Measurements from ENCODE around the gene ANGEL2. TPM values are rescaled to one million over a fixed set of nuclear protein-coding genes. Genes with fewer than 3 reads are reported as not detected.

The ANGEL2 gene
- total RNA-seq, 6 experiments from 2014 or later, result 12.1 to 23.2 (median 15.2) TPM

GRCh38 chr1:212945056-212945455 lies 70.6 kb downstream of the ANGEL2 start:
- H3K9me3 ChIP-seq, result no peaks in the 10 kb centered on the region
- intact Hi-C loops (cut with DNase I), result no loop called here
- no peaks in the 10 kb centered on the region for H3K4me1 ChIP-seq
- TF ChIP-seq CTCF (IDR thresholded peaks at IDR 0.05), result no peak
- TF ChIP-seq POLR2A (IDR thresholded peaks at IDR 0.05), result no peak
- H3K27ac ChIP-seq, result no peak overlapping the region
- DNase-seq (no peak), ATAC-seq (no peak)
- no peak overlapping the region for H3K4me3 ChIP-seq
- 68% methylated on average over 2 of the region's 2 CpGs for WGBS (ENCODE audit: insufficient coverage, low coverage, low lambda C conversion rate, missing lambda C conversion rate)
- peaks cover 0 to 5% of the 10 kb centered on the region in 2 donors for H3K27me3 ChIP-seq
- no peaks in the 10 kb centered on the region for H3K36me3 ChIP-seq

- no peak for DNase-seq
- H3K9me3 ChIP-seq, result no peaks in the 10 kb centered on the region
- H3K4me3 ChIP-seq, result no peak overlapping the region
- 73% methylated on average over 5 of the region's 6 CpGs for WGBS (ENCODE audit: insufficient coverage, low coverage, low lambda C conversion rate, missing lambda C conversion rate)
- no peak for ATAC-seq
- peaks cover 0 to 5% of the 10 kb centered on the region in 2 donors for H3K27me3 ChIP-seq
- no peak overlapping the region for H3K27ac ChIP-seq
- TF ChIP-seq POLR2A (IDR thresholded peaks at IDR 0.05) (no peak), CTCF (IDR thresholded peaks at IDR 0.05) (no peak)
- no peaks in the 10 kb centered on the region for H3K36me3 ChIP-seq
- intact Hi-C loops (cut with DNase I), result no loop called here
- no peaks in the 10 kb centered on the region for H3K4me1 ChIP-seq
Measured at GRCh38 chr1:212944229-212944901, 71.3 kb downstream of the ANGEL2 start.

GRCh38 chr1:212943393-212943710 lies 72.3 kb downstream of the ANGEL2 start:
- Histone ChIP-seq H3K27me3 (peaks cover 0 to 5% of the 10 kb centered on the region in 2 donors), H3K4me1 (no peaks in the 10 kb centered on the region), H3K27ac (no peak overlapping the region), H3K9me3 (no peaks in the 10 kb centered on the region), H3K36me3 (no peaks in the 10 kb centered on the region), H3K4me3 (no peak overlapping the region)
- TF ChIP-seq POLR2A (IDR thresholded peaks at IDR 0.05) (no peak), CTCF (IDR thresholded peaks at IDR 0.05) (no peak)
- DNase-seq (no peak), ATAC-seq (no peak)
- intact Hi-C loops (cut with DNase I), result no loop called here
- 60% methylated on average over 4 of the region's 4 CpGs for WGBS (ENCODE audit: insufficient coverage, low coverage, low lambda C conversion rate, missing lambda C conversion rate)

- no peaks in the 10 kb centered on the region for H3K9me3 ChIP-seq
- H3K4me1 ChIP-seq, result no peaks in the 10 kb centered on the region
- intact Hi-C loops (cut with DNase I), result no loop called here
- WGBS (ENCODE audit: insufficient coverage, low coverage, low lambda C conversion rate, missing lambda C conversion rate), result 79% methylated on average over 6 of the region's 6 CpGs
- ATAC-seq, result no peak
- peaks cover 0 to 5% of the 10 kb centered on the region in 2 donors for H3K27me3 ChIP-seq
- H3K36me3 ChIP-seq, result no peaks in the 10 kb centered on the region
- no peak overlapping the region for H3K4me3 ChIP-seq
- DNase-seq, result no peak
- H3K27ac ChIP-seq, result no peak overlapping the region
- TF ChIP-seq POLR2A (IDR thresholded peaks at IDR 0.05), result no peak
- no peak for TF ChIP-seq CTCF (IDR thresholded peaks at IDR 0.05)
Measured at GRCh38 chr1:212942679-212943392, 72.8 kb downstream of the ANGEL2 start.

Other genes starting within 250 kb of the ANGEL2 start
- gene NSL1, start 224.1 kb downstream of the ANGEL2 start, total RNA-seq, result 10 to 100 TPM; 13.3 to 26.5 (median 16.2) TPM
- 1 to 10 TPM; 6.0 to 9.3 (median 6.6) TPM for gene TATDN3, start 224.0 kb downstream of the ANGEL2 start, total RNA-seq
- gene SPATA45, start 168.2 kb downstream of the ANGEL2 start, total RNA-seq, result 1 to 10 TPM in 1 of 6 experiments, not detected in 5; 1.2 TPM
- 1 to 10 TPM; 1.6 to 5.8 (median 2.1) TPM for gene FLVCR1, start 157.6 kb downstream of the ANGEL2 start, total RNA-seq
- under 1 TPM in 3 of 6 experiments, not detected in 3; 0.04 to 0.32 (median 0.07) TPM for gene VASH2, start 65.3 kb downstream of the ANGEL2 start, total RNA-seq
- gene RPS6KC1, start 35.4 kb upstream of the ANGEL2 start, total RNA-seq, result 1 to 10 TPM; 7.7 to 9.1 (median 8.4) TPM